ENCODE results near the gene KRTAP4-16.

- TF ChIP-seq POLR2A (IDR thresholded peaks at IDR 0.05) (no peak), CTCF (IDR thresholded peaks at IDR 0.05) (no peak), EP300 (IDR thresholded peaks at IDR 0.05) (no peak)
Observed at GRCh38 chr17:41101586-41102259, at the start of gene KRTAP4-16.
